HG03520 (cell line): ENCODE measurements around the gene UBAP2.

Experiments used
- ATAC-seq: cut with Tn5 transposase; IDR thresholded peaks from one replicate; pipeline ENCODE4 v1.9.1; 2021; ENCODE audit warnings: mild to moderate bottlenecking, moderate library complexity; ENCODE audit not compliant: unreplicated experiment

UBAP2 gene

GRCh38 chr9:33926746-33927485 lies 121.8 kb downstream of the UBAP2 start:
- ATAC-seq = no peak

GRCh38 chr9:33924978-33925797 lies 123.5 kb downstream of the UBAP2 start:
- no peak for ATAC-seq

GRCh38 chr9:33923998-33924701 lies 124.5 kb downstream of the UBAP2 start:
- ATAC-seq = no peak

- ATAC-seq = no peak
Observed at GRCh38 chr9:33923079-33923478, 125.6 kb downstream of the UBAP2 start.

- no peak for ATAC-seq
Observed at GRCh38 chr9:33921967-33922895, 126.5 kb downstream of the UBAP2 start.

- no peak for ATAC-seq
Observed at GRCh38 chr9:33919276-33919897, 129.3 kb downstream of the UBAP2 start.

GRCh38 chr9:33917036-33917435 lies 131.7 kb downstream of the UBAP2 start:
- no peak for ATAC-seq

- no peak for ATAC-seq
Observed at GRCh38 chr9:33914887-33915628, 133.6 kb downstream of the UBAP2 start.

- ATAC-seq = no peak
Observed at GRCh38 chr9:33913541-33913940, 135.1 kb downstream of the UBAP2 start.

- ATAC-seq = no peak
Observed at GRCh38 chr9:33908749-33909148, 139.9 kb downstream of the UBAP2 start.

GRCh38 chr9:33908114-33908513 lies 140.6 kb downstream of the UBAP2 start:
- no peak for ATAC-seq

GRCh38 chr9:33907347-33907746 lies 141.3 kb downstream of the UBAP2 start:
- no peak for ATAC-seq

- ATAC-seq = no peak
Observed at GRCh38 chr9:33906769-33907168, 141.9 kb downstream of the UBAP2 start.

GRCh38 chr9:33905137-33905536 lies 143.6 kb downstream of the UBAP2 start:
- ATAC-seq = no peak

- ATAC-seq = no peak
Observed at GRCh38 chr9:33903157-33903780, 145.4 kb downstream of the UBAP2 start.

GRCh38 chr9:33894316-33894715 lies 154.4 kb downstream of the UBAP2 start:
- ATAC-seq = no peak

- no peak for ATAC-seq
Observed at GRCh38 chr9:33893861-33894260, 154.8 kb downstream of the UBAP2 start.

GRCh38 chr9:33885948-33886347 lies 162.7 kb downstream of the UBAP2 start:
- no peak for ATAC-seq
